MCF 10A (cell line): ENCODE measurements around the gene SLC38A2. TPM values are rescaled to one million over a fixed set of nuclear protein-coding genes. Genes with fewer than 3 reads are reported as not detected.

Experiments used
- BruUV-seq: library from RNA; stranded (reverse); fragments of 400-500 nt; replicated peaks from 2 replicates; lab custom pipeline; 2021; lab: Mats Ljungman, UMichigan
- CTCF ChIA-PET: fragments of 300-600 bp; sonication (Branson Sonifier 250); formaldehyde crosslinking; extraction: SDS; loops from one replicate; lab custom pipeline; 2021; ENCODE audit warnings: antibody characterized with exemption, inconsistent platforms; lab: Yijun Ruan, JAX
- POLR2A ChIA-PET: fragments of 300-600, 350-650 bp; sonication (Branson Sonifier 250); formaldehyde crosslinking; extraction: SDS; loops from one replicate; lab custom pipeline; 2020; ENCODE audit warnings: antibody characterized with exemption, inconsistent platforms; lab: Yijun Ruan, JAX
- DNase-seq: peaks from one replicate; pipeline ENCODE4 v3.0.0-alpha.2; 2018; ENCODE audit not compliant: unreplicated experiment
- H3K27ac Mint-ChIP-seq: one replicate; pipeline ENCODE4 v1.8.0; 2022; ENCODE audit warnings: mild to moderate bottlenecking, low read depth, mixed read lengths; ENCODE audit not compliant: unreplicated experiment
- H3K27me3 Mint-ChIP-seq: one replicate; pipeline ENCODE4 v1.8.0; 2022; ENCODE audit warnings: mixed read lengths; ENCODE audit not compliant: insufficient read depth, unreplicated experiment
- H3K36me3 Mint-ChIP-seq: one replicate; pipeline ENCODE4 v1.8.0; 2022; ENCODE audit warnings: mild to moderate bottlenecking, moderate library complexity, mixed read lengths; ENCODE audit not compliant: insufficient read depth, unreplicated experiment
- H3K4me1 Mint-ChIP-seq: one replicate; pipeline ENCODE4 v1.8.0; 2022; ENCODE audit warnings: mixed read lengths; ENCODE audit not compliant: insufficient read depth, unreplicated experiment
- H3K4me3 Mint-ChIP-seq: one replicate; pipeline ENCODE4 v1.8.0; 2022; ENCODE audit warnings: mild to moderate bottlenecking, moderate library complexity, mixed read lengths; ENCODE audit not compliant: unreplicated experiment
- H3K9me3 Mint-ChIP-seq: one replicate; pipeline ENCODE4 v1.8.0; 2022; ENCODE audit warnings: mixed read lengths; ENCODE audit not compliant: unreplicated experiment
- intact Hi-C: fragments of 100-400 bp; cut with micrococcal nuclease; formaldehyde crosslinking; loops from 2 replicates; pipeline ENCODE4 v1.14.1; 2022
- total RNA-seq: library from RNA; stranded (reverse); gene quantifications from 2 replicates; pipeline ENCODE4 v1.2.3, GENCODE V29; 2022
- TF ChIP-seq, protein P1 (sequence below): fragments of 200-600 bp; IDR thresholded peaks from one replicate; pipeline ENCODE4 v1.8.0; 2022; ENCODE audit warnings: antibody characterized with exemption, mild to moderate bottlenecking; ENCODE audit not compliant: unreplicated experiment

SLC38A2 gene
- total RNA-seq, 1 experiment from 2014 or later: 1,070 TPM

DNA sequence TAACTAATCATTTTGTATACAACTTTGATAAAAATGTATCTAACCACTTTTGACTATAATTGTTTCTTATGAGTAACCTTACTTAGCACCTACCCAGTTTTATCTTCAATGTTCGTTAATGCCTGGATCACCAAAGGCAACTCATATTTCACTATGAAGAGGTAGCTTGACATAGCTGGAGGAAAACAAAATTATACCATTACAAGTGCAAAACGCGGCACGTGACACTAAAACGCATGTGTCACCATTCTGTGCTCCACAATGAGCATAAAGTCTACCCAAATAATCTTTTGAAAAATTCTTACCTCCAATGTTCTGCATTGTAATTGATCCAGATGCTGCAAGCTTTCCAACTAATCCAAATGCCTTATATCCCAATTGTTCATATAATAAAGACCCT, 5.8 kb downstream of the SLC38A2 start:
- H3K4me1 Mint-ChIP-seq: peaks cover 21% of the 10 kb centered on the region
- peaks cover 100% of the 10 kb centered on the region for H3K36me3 Mint-ChIP-seq
- H3K27ac Mint-ChIP-seq: peak overlapping the region; percentile 98
- H3K4me3 Mint-ChIP-seq: peak overlapping the region; percentile 93
- DNase-seq: no peak
- no peaks in the 10 kb centered on the region for H3K27me3 Mint-ChIP-seq
- TF ChIP-seq, protein P1, sequence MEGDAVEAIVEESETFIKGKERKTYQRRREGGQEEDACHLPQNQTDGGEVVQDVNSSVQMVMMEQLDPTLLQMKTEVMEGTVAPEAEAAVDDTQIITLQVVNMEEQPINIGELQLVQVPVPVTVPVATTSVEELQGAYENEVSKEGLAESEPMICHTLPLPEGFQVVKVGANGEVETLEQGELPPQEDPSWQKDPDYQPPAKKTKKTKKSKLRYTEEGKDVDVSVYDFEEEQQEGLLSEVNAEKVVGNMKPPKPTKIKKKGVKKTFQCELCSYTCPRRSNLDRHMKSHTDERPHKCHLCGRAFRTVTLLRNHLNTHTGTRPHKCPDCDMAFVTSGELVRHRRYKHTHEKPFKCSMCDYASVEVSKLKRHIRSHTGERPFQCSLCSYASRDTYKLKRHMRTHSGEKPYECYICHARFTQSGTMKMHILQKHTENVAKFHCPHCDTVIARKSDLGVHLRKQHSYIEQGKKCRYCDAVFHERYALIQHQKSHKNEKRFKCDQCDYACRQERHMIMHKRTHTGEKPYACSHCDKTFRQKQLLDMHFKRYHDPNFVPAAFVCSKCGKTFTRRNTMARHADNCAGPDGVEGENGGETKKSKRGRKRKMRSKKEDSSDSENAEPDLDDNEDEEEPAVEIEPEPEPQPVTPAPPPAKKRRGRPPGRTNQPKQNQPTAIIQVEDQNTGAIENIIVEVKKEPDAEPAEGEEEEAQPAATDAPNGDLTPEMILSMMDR: no peak
- ChIA-PET POLR2A (interaction anchor here (0.6 to 12.5 kb wide), 22 partner anchors 9 to 376 kb away, joined by 3 to 497 read pairs (median 12); partner anchors contain the start of genes SCAF11 and SLC38A1), CTCF (interaction anchor here (0.6 to 1.7 kb wide), 5 partner anchors 145 to 655 kb away, joined by 3 to 5 read pairs (median 3); no protein-coding TSS in a partner anchor)
- no peaks in the 10 kb centered on the region for H3K9me3 Mint-ChIP-seq
- intact Hi-C loops: loop anchor here (5.0 kb wide), 1 partner anchor 374 kb away; the partner anchor contains the start of gene SCAF11
- no TSS peak for BruUV-seq

DNA sequence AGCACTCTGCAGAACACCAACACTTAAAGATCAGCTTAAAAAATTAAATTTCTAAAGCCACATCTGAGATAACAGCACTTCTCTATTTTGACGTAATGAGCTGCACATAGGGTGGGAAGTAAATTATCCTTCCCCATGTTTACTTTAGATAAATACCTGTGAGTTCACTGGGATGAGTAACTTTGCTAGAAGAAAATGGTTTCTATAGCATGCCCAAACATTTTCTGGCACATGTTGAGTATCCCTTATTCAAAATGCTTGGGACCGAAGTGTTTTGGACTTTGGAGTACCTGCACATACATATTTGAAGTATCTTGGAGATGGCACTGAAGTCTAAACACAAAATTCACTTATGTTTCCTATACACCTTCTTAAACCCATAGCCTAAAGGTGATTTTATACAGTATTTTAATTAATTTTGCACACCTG, 6.6 kb downstream of the SLC38A2 start:
- Mint-ChIP-seq H3K4me1 (peaks cover 24% of the 10 kb centered on the region), H3K9me3 (no peaks in the 10 kb centered on the region), H3K27ac (no peak overlapping the region), H3K4me3 (peak overlapping the region; percentile 93), H3K27me3 (no peaks in the 10 kb centered on the region), H3K36me3 (peaks cover 100% of the 10 kb centered on the region)
- ChIA-PET CTCF (interaction anchor here (0.6 to 1.7 kb wide), 6 partner anchors 27 to 656 kb away, joined by 3 to 5 read pairs (median 4); no protein-coding TSS in a partner anchor), POLR2A (interaction anchor here (0.7 to 12.5 kb wide), 18 partner anchors 8 to 1538 kb away, joined by 3 to 497 read pairs (median 16); partner anchors contain the start of genes SCAF11 and SLC38A1)
- TF ChIP-seq, protein P1: no peak
- intact Hi-C loops: loop anchor here (2.0 to 5.0 kb wide), 2 partner anchors 293 to 374 kb away; partner anchors contain the start of gene SCAF11
- DNase-seq: no peak
- no TSS peak for BruUV-seq

DNA sequence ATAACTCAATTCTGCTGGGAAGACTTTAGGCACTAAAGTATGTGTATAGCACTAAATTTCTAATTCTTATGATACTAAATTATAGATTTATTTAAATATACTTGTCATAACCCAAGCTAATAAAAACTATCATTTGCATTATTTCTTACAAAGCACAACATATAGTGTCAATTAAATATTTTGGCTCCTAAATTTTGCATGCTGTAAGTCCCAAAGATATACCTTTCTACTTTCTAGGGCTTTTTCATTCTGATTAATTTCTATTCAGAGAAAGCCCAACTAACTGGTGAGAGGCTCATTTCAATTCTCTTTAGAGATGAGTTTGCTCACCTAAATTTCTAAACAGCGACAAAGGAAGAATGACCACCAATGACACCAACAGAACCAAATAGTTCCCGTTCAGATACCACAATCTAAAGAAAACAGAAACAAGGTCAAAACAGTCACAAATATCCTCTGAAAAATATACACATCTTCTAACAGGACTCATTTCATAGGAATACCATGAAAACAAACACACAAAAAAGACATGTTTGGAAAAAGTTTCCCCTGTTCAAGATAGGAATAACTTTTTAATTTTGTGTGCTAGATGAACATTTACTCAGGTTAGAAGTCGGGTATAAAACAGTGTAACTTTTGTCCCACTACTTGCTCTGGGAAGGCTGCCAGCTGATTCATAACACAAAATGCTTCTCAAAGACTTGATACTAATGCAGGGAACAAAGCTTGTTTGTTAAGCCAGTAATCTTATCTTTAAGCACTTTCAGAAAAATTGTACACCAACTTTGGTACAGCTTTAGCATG, 7.6 kb downstream of the SLC38A2 start:
- intact Hi-C loops: loop anchor here (2.0 to 5.0 kb wide), 2 partner anchors 292 to 373 kb away; partner anchors contain the start of gene SCAF11
- BruUV-seq: no TSS peak
- Mint-ChIP-seq H3K27me3 (no peaks in the 10 kb centered on the region), H3K36me3 (peaks cover 100% of the 10 kb centered on the region), H3K4me1 (peaks cover 24% of the 10 kb centered on the region), H3K9me3 (no peaks in the 10 kb centered on the region), H3K27ac (no peak overlapping the region), H3K4me3 (peak overlapping the region; percentile 93)
- peak; percentile 85 for DNase-seq
- ChIA-PET POLR2A (interaction anchor here (0.6 to 12.5 kb wide), 16 partner anchors 7 to 374 kb away, joined by 3 to 497 read pairs (median 16); partner anchors contain the start of genes SCAF11, SLC38A1 and SLC38A2), CTCF (interaction anchor here (0.6 to 1.9 kb wide), 3 partner anchors 240 to 569 kb away, joined by 4 to 6 read pairs (median 5); no protein-coding TSS in a partner anchor)
- TF ChIP-seq, protein P1: no peak
